Measurements from ENCODE around the gene SAE1. TPM values are rescaled to one million over a fixed set of nuclear protein-coding genes. Genes with fewer than 3 reads are reported as not detected.

The SAE1 gene
- total RNA-seq, 1 experiment from 2014 or later = 314 TPM

DNA sequence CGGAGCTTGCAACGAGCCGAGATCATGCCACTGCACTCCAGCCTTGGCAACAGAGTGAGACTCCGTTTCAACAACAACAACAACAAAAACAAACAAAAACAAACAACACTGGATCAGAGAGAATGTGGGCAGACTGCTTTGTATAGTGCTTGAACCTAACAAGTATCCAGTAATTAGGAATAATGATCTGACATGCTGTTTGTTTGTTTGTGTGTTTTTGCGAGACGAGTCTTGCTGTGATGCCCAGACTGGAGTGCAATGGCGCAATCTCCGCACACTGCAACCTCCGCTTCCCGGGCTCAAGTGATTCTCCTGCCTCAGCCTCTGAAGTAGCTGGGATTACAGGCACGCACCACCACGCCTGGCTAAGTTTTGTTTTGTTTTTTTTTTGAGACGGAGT lies 14.0 kb downstream of the SAE1 start:
- Histone ChIP-seq H3K36me3 (ENCODE audit: insufficient read depth, low read length, poor library complexity, severe bottlenecking) (peaks cover 55% of the 10 kb centered on the region), H3K27ac (ENCODE audit: low read depth, low read length, poor library complexity, severe bottlenecking) (no peak overlapping the region), H3K27me3 (replicated peaks; ENCODE audit: insufficient read depth, low read depth, low read length, poor library complexity) (no peaks in the 10 kb centered on the region), H3K9me3 (ENCODE audit: low read depth, low read length, poor library complexity, severe bottlenecking) (no peaks in the 10 kb centered on the region), H3K4me1 (ENCODE audit: insufficient read depth, low read length, poor library complexity, severe bottlenecking) (peaks cover 9% of the 10 kb centered on the region), H3K4me3 (ENCODE audit: low read depth, low read length, poor library complexity, severe bottlenecking) (no peak overlapping the region)
- ChIA-PET CTCF (no interaction called here), POLR2A (ENCODE audit: low non-redundant PET) (interaction anchor here (0.6 kb wide), 1 partner anchor 13 kb away, joined by 3 read pairs; no protein-coding TSS in a partner anchor)
- no peak for TF ChIP-seq EZH2 (IDR thresholded peaks at IDR 0.05; ENCODE audit: borderline replicate concordance, low read depth, low read length, poor library complexity, severe bottlenecking)
- TF ChIP-seq, protein P1, sequence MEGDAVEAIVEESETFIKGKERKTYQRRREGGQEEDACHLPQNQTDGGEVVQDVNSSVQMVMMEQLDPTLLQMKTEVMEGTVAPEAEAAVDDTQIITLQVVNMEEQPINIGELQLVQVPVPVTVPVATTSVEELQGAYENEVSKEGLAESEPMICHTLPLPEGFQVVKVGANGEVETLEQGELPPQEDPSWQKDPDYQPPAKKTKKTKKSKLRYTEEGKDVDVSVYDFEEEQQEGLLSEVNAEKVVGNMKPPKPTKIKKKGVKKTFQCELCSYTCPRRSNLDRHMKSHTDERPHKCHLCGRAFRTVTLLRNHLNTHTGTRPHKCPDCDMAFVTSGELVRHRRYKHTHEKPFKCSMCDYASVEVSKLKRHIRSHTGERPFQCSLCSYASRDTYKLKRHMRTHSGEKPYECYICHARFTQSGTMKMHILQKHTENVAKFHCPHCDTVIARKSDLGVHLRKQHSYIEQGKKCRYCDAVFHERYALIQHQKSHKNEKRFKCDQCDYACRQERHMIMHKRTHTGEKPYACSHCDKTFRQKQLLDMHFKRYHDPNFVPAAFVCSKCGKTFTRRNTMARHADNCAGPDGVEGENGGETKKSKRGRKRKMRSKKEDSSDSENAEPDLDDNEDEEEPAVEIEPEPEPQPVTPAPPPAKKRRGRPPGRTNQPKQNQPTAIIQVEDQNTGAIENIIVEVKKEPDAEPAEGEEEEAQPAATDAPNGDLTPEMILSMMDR (conservative IDR thresholded peaks at IDR 0.05; ENCODE audit: low read depth, low read length) = no peak
- no peak for DNase-seq (ENCODE audit: low spot score)
- no TSS peak for BruUV-seq (replicated peaks)
- intact Hi-C loops (cut with micrococcal nuclease; ENCODE audit: unreplicated experiment) = no loop called here

DNA sequence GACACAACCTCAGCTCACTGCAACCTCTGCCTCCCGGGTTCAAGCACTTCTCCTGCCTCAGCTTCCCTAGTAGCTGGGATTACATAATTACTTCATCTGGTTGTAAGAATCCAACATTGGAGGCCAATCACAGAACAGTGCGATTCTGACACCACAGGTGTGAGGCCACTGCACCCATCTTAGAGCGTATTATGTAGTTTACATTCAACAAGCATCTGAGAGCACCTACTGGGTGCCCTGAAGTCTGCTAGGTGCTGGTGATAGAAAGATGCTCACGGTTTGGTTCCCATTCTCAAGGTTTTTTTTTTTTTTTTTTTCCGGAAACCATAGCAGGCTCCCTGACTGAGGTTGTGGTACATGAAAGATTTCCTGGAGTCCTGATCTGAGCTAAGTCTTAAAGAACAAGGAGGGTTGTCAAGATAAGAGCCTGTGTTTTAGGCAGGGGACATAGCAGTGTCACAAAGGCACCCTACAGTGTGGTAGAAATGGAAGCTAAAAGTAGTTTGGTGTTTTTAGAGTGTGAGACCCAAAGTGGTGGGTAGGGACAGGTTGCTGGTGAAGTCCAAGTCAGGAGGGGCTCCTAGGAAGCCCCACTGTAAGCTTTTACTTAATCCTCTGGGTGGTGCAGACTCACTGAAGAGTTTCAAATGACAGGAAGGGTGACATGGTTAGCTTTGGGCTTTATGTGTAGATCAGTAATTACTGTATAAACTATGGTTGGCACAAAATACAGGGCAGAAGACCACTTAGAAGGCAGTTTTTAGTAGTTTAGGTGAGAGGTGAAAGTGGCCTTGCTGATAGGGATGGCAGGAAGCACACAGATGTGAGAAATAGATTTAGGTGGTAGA lies 15.2 kb downstream of the SAE1 start:
- intact Hi-C loops (cut with micrococcal nuclease; ENCODE audit: unreplicated experiment) = no loop called here
- Histone ChIP-seq H3K9me3 (ENCODE audit: low read depth, low read length, poor library complexity, severe bottlenecking) (no peaks in the 10 kb centered on the region), H3K4me3 (ENCODE audit: low read depth, low read length, poor library complexity, severe bottlenecking) (no peak overlapping the region), H3K27me3 (replicated peaks; ENCODE audit: insufficient read depth, low read depth, low read length, poor library complexity) (no peaks in the 10 kb centered on the region), H3K36me3 (ENCODE audit: insufficient read depth, low read length, poor library complexity, severe bottlenecking) (peaks cover 67% of the 10 kb centered on the region), H3K4me1 (ENCODE audit: insufficient read depth, low read length, poor library complexity, severe bottlenecking) (peaks cover 9% of the 10 kb centered on the region), H3K27ac (ENCODE audit: low read depth, low read length, poor library complexity, severe bottlenecking) (no peak overlapping the region)
- no peak for DNase-seq (ENCODE audit: low spot score)
- BruUV-seq (replicated peaks) = TSS peak; percentile 36
- ChIA-PET CTCF (interaction anchor here (0.6 kb wide), 1 partner anchor 306 kb away, joined by 5 read pairs; no protein-coding TSS in a partner anchor), POLR2A (ENCODE audit: low non-redundant PET) (no interaction called here)
- TF ChIP-seq, protein P1 (conservative IDR thresholded peaks at IDR 0.05; ENCODE audit: low read depth, low read length) = no peak
- no peak for TF ChIP-seq EZH2 (IDR thresholded peaks at IDR 0.05; ENCODE audit: borderline replicate concordance, low read depth, low read length, poor library complexity, severe bottlenecking)

DNA sequence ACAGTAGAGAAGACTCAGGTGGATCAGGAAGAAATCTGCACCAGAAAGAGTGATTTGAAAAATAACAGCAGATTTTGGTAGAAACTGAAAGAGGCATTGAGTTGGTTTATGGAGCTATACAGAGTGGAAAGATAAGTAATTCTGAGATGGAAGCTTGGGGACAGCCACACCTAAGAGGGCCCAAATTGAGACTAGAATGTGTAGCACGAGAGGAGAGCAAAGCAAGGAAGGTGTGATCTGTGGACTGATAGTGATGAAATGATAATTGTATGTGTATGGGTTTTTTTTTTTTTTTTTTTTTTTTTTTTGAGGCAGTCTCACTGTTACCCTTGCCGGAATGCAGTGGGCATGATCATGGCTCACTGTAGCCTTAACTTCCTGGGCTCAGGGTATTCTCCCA lies 16.3 kb downstream of the SAE1 start:
- ChIA-PET POLR2A (ENCODE audit: low non-redundant PET) (no interaction called here), CTCF (no interaction called here)

More for the DNA sequence above, 16.3 kb downstream of the SAE1 start:
- intact Hi-C loops (cut with micrococcal nuclease; ENCODE audit: unreplicated experiment) = no loop called here
- Histone ChIP-seq H3K9me3 (ENCODE audit: low read depth, low read length, poor library complexity, severe bottlenecking) (no peaks in the 10 kb centered on the region), H3K27ac (ENCODE audit: low read depth, low read length, poor library complexity, severe bottlenecking) (no peak overlapping the region), H3K4me1 (ENCODE audit: insufficient read depth, low read length, poor library complexity, severe bottlenecking) (no peaks in the 10 kb centered on the region), H3K36me3 (ENCODE audit: insufficient read depth, low read length, poor library complexity, severe bottlenecking) (peaks cover 78% of the 10 kb centered on the region), H3K27me3 (replicated peaks; ENCODE audit: insufficient read depth, low read depth, low read length, poor library complexity) (no peaks in the 10 kb centered on the region), H3K4me3 (ENCODE audit: low read depth, low read length, poor library complexity, severe bottlenecking) (no peak overlapping the region)
- no TSS peak for BruUV-seq (replicated peaks)
- DNase-seq (ENCODE audit: low spot score) = no peak
- no peak for TF ChIP-seq EZH2 (IDR thresholded peaks at IDR 0.05; ENCODE audit: borderline replicate concordance, low read depth, low read length, poor library complexity, severe bottlenecking)
- TF ChIP-seq, protein P1 (conservative IDR thresholded peaks at IDR 0.05; ENCODE audit: low read depth, low read length) = no peak
